Activated naive CD8-positive, alpha-beta T cell treated with anti-CD3 and anti-CD28 coated beads for 36 hours (primary cell): ENCODE data around the gene PSMD5. TPM values are rescaled to one million over a fixed set of nuclear protein-coding genes. Genes with fewer than 3 reads are reported as not detected.

ENCODE experiments used
- DNase-seq: peaks from one replicate; pipeline ENCODE4 v3.0.0; 2021
- H3K27ac Mint-ChIP-seq: one replicate; pipeline ENCODE4 v1.8.0; 2022; ENCODE audit warnings: mild to moderate bottlenecking, moderate library complexity, mixed read lengths
- H3K27me3 Mint-ChIP-seq: one replicate; pipeline ENCODE4 v1.8.0; 2022; ENCODE audit warnings: mild to moderate bottlenecking, mixed read lengths
- H3K36me3 Mint-ChIP-seq: one replicate; pipeline ENCODE4 v1.8.0; 2021; ENCODE audit warnings: mild to moderate bottlenecking, mixed read lengths
- H3K4me1 Mint-ChIP-seq: one replicate; pipeline ENCODE4 v1.8.0; 2021; ENCODE audit warnings: mixed read lengths
- H3K4me3 Mint-ChIP-seq: one replicate; pipeline ENCODE4 v1.8.0; 2022; ENCODE audit warnings: mild to moderate bottlenecking, moderate library complexity, mixed read lengths
- H3K9me3 Mint-ChIP-seq: one replicate; pipeline ENCODE4 v1.8.0; 2022; ENCODE audit warnings: mixed read lengths
- total RNA-seq, 2 experiments: library from RNA; stranded (reverse); gene quantifications; one replicate each; pipeline ENCODE4 v1.2.3, GENCODE V29; 2021

The PSMD5 gene
- total RNA-seq, 2 experiments from 2014 or later = 69.0 to 69.3 TPM

DNA sequence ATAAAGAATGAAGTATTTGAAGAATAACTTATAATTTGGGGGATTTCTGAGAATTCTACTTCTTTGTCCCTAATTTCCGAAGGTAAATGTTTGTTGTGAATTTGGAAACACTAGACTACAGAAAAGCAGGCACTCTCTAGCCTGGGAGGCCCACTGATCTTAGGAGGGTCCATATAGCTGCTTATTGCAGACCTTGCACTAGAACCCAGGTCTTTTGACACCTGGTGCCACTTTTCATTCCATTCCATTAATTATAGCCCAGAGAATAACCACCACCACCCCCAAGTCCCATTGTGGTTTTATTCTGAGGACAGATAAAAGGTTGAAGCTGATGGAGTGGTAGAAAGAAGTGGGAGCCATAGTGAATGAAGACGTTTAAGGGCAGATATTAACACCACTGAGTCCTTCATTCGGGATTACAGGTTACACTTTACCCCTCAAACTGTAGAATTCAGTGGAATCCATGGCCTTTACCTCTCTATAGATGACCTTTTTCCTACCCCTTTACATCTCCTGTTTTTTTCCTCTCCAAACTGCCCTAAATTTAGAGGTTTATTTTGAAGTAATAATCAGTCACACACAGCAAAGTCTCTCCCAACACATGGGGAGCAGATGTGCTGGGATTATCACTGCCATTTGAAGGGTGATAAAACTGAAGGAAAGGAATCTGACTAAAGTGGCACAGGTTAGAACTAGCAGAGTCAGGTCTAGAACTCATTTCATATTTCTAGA, 12.0 kb upstream of the PSMD5 start:
- Mint-ChIP-seq H3K36me3 (peaks cover 26% of the 10 kb centered on the region), H3K4me3 (no peak overlapping the region), H3K27me3 (no peaks in the 10 kb centered on the region), H3K4me1 (peaks cover 10% of the 10 kb centered on the region), H3K27ac (peak overlapping the region; percentile 22), H3K9me3 (no peaks in the 10 kb centered on the region)
- no peak for DNase-seq

GRCh38 chr9:120853198-120853597, 10.5 kb upstream of the PSMD5 start:
- Mint-ChIP-seq H3K4me3 (no peak overlapping the region), H3K4me1 (peaks cover 16% of the 10 kb centered on the region), H3K36me3 (peaks cover 18% of the 10 kb centered on the region), H3K27ac (no peak overlapping the region), H3K27me3 (no peaks in the 10 kb centered on the region), H3K9me3 (no peaks in the 10 kb centered on the region)
- no peak for DNase-seq

DNA sequence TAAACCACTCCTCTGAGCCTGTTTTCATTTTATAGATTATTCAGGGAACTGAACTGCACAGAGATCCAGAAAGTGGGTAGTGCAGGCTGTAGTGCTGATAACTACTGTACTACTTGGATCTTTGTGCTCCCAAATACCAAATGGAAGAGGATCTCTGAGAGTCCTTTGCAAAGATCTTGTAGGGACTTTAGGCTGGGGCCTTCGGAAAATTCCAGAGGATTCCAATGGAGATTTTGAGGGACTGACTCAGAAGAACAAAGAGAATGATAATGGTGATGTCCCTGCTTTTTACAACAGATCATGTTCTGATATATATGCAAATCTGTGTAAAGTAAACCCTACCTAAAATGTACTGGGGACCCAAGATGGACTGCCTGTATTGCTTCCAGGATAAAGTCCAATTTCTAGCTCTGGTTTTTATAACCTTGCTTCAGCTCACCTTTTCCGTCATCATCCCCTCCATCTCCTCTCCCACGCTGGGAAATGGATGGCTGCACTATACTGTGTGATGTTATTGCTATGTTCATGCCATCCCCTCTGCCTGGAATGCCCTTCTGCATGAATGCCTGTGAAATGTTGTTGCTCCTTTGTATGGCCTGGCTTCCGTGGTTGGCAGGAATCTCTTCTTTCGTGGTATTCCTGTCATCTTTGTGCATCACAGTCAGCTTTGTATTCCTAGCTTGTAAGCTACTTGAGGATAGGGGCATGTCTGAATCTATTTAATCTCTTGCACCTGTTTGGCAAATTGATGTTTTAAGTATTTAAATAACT, 9.7 kb upstream of the PSMD5 start:
- no peaks in the 10 kb centered on the region for H3K27me3 Mint-ChIP-seq
- H3K9me3 Mint-ChIP-seq = no peaks in the 10 kb centered on the region
- peak overlapping the region; percentile 51 for H3K27ac Mint-ChIP-seq
- DNase-seq = no peak
- H3K4me3 Mint-ChIP-seq = no peak overlapping the region
- H3K4me1 Mint-ChIP-seq = peaks cover 24% of the 10 kb centered on the region
- H3K36me3 Mint-ChIP-seq = peaks cover 13% of the 10 kb centered on the region

DNA sequence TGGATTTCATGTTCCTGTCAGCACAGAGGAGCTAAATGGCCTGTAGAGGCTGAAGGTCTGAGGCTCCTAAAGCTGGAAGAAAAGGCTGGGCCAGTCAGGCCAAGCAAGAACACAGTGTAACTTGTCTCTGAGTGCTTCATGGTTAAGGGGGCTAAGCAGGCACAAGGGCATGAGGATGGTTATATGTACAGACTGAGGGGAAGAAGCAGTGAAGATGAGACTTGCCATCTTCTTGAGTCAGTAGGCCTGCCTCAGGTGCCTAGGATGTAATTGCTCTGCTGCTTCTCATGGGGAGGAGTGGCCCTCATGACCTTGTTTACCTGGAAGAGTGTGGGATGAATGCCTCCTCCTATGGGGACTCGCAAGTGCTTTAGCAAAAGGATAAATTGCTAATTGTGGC, 8.7 kb upstream of the PSMD5 start:
- peaks cover 10% of the 10 kb centered on the region for H3K36me3 Mint-ChIP-seq
- peak overlapping the region; percentile 30 for H3K27ac Mint-ChIP-seq
- H3K4me1 Mint-ChIP-seq = peaks cover 30% of the 10 kb centered on the region
- no peak overlapping the region for H3K4me3 Mint-ChIP-seq
- no peaks in the 10 kb centered on the region for H3K9me3 Mint-ChIP-seq
- DNase-seq = no peak
- H3K27me3 Mint-ChIP-seq = no peaks in the 10 kb centered on the region

DNA sequence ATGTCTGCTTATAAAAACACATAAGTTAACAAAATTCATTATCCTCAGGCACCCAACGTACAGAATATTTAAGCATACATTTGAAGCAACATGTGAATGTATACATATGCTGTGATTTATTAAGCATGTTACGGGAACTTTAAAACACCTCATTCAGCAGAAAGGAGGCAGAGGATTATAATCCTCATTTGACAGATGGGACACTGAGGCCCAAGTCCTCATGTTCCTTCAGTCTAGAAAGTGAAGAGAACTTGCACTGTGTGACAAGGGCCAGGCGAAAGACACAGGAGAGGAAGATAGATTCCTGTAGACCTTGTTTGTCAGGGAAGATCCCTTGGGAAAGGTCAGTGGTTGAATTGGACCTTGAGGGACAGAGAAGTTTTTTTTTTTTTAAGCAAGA, 7.6 kb upstream of the PSMD5 start:
- no peak for DNase-seq
- Mint-ChIP-seq H3K9me3 (no peaks in the 10 kb centered on the region), H3K27ac (no peak overlapping the region), H3K4me1 (peaks cover 41% of the 10 kb centered on the region), H3K4me3 (no peak overlapping the region), H3K27me3 (no peaks in the 10 kb centered on the region), H3K36me3 (peaks cover 14% of the 10 kb centered on the region)

- Mint-ChIP-seq H3K27ac (peak overlapping the region; percentile 94), H3K4me3 (no peak overlapping the region), H3K27me3 (no peaks in the 10 kb centered on the region), H3K9me3 (peaks cover 5% of the 10 kb centered on the region), H3K4me1 (peaks cover 62% of the 10 kb centered on the region), H3K36me3 (peaks cover 27% of the 10 kb centered on the region)
- DNase-seq = no peak
These were observed 4.2 kb upstream of the PSMD5 start for GRCh38 chr9:120846906-120847305.

DNA sequence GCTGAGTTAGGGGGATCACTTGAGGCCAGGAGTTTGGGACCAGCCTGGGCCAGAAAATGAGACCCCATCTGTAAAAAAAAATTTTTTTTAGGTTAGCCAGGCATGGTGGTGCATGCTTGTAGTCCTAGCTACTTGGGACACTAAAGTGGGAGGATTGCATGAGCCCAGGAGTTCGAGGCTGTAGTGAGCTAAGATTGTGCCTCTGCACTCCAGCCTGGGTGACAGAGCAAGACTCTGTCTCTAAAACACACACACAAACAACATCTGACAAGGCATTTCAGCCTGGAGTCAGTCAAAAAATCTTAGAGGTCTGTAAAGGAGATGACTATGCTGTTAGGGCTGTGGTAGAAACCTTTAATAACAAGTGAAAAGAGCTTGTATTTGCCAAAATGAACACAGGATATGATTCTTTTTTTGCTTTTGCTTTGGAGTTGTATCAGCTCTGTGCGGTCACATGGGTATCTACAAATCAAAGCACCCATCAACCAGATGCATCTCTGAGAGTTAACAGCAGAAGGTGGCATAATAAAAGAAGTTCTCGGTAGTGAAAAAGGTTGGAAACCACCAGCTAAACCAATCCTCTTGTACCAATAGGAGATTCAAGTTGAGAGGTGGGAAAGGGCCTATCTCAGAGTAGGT, 3.6 kb upstream of the PSMD5 start:
- no peak for DNase-seq
- Mint-ChIP-seq H3K27ac (peak overlapping the region; percentile 94), H3K4me1 (peaks cover 63% of the 10 kb centered on the region), H3K27me3 (no peaks in the 10 kb centered on the region), H3K4me3 (peak overlapping the region; percentile 93), H3K36me3 (peaks cover 29% of the 10 kb centered on the region), H3K9me3 (peaks cover 5% of the 10 kb centered on the region)

GRCh38 chr9:120845255-120845654, 2.5 kb upstream of the PSMD5 start:
- H3K27ac Mint-ChIP-seq = peak overlapping the region; percentile 94
- H3K4me3 Mint-ChIP-seq = peak overlapping the region; percentile 93
- H3K36me3 Mint-ChIP-seq = peaks cover 37% of the 10 kb centered on the region
- H3K9me3 Mint-ChIP-seq = peaks cover 5% of the 10 kb centered on the region
- H3K4me1 Mint-ChIP-seq = peaks cover 64% of the 10 kb centered on the region
- no peaks in the 10 kb centered on the region for H3K27me3 Mint-ChIP-seq
- peak; percentile 60 for DNase-seq

DNA sequence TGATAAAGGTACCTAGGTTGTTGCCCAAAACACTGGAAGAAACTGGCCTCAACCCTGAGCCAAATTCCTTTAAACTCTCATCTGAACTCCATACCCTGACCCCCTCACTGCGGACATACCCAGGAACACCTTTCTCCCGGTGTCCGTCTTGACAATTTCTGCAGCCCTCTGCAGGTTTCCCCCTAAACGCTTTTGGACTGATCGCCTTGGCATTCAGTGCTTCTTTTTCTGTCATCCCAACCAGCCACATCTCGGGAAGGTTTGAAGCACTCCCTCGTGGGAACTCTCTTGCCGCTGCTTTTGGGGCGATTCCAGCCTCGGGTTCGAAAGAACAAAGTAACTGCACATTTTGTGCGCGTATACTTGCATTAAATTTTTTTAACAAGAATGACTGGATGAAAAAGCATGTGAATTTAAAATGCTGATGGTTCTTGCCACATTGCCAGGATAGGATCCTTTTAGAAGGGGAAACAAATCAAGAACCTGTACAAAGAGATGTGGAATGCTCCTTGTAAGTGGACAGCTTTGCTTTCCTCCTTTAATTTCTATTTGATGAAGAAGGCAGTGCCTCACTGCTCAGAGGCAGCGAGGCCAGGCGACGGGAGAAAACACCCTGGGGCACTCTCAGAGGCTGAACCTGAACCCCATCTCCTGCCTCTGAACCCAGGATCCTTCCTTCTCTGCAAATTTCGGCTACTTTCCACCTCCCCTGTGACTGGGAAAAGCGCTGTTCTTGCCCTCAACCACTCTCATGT, 615 bp downstream of the PSMD5 start:
- H3K36me3 Mint-ChIP-seq = peaks cover 58% of the 10 kb centered on the region
- DNase-seq = no peak

DNA sequence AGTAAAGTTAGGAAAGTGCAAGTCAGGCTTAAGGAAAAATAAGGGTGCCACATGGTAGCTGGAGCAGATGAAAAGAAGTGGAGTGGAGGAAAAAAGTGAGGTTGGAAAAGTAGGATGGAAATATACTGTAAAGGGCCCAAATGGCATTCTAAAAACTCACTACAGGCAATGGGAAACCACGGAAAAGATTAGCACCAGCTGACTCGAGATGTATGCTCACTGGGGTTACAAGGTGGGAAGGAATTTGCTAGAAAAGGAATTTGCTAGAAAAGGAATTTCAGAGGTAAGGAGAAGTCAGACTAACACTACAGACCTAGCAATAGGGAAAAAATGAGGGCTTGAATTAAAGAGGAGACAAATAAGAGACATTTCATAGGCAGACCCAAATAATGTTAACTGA, 3.6 kb downstream of the PSMD5 start:
- Mint-ChIP-seq H3K36me3 (peaks cover 57% of the 10 kb centered on the region), H3K27ac (peak overlapping the region; percentile 57), H3K4me1 (peaks cover 41% of the 10 kb centered on the region), H3K4me3 (peak overlapping the region; percentile 33), H3K27me3 (no peaks in the 10 kb centered on the region), H3K9me3 (peaks cover 4% of the 10 kb centered on the region)
- no peak for DNase-seq

More for the DNA sequence above, 615 bp downstream of the PSMD5 start:
- Mint-ChIP-seq H3K27ac (peak overlapping the region; percentile 94), H3K4me1 (peaks cover 68% of the 10 kb centered on the region), H3K27me3 (no peaks in the 10 kb centered on the region), H3K4me3 (peak overlapping the region; percentile 93), H3K9me3 (peaks cover 5% of the 10 kb centered on the region)

DNA sequence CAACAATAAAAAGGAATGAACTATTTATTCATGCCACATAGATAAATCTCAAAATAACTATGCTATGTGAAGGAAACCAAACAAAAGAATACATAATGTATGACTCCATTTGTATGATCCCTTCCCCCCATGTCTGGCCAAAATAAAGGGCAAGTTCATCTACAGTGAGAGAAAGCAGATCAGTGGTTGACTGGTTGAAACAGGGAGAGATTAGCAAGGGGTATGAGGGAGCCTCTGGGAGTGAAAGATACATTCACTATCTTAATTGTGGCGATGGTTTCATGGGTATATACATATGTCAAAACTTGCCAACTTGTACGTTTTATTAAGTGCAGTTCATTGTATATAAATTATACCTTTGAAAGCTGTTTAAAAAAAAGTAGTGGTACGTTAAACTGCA, 4.8 kb downstream of the PSMD5 start:
- DNase-seq = no peak
- H3K9me3 Mint-ChIP-seq = no peaks in the 10 kb centered on the region
- H3K27ac Mint-ChIP-seq = peak overlapping the region; percentile 3
- peaks cover 56% of the 10 kb centered on the region for H3K36me3 Mint-ChIP-seq
- no peak overlapping the region for H3K4me3 Mint-ChIP-seq
- peaks cover 35% of the 10 kb centered on the region for H3K4me1 Mint-ChIP-seq
- H3K27me3 Mint-ChIP-seq = no peaks in the 10 kb centered on the region

DNA sequence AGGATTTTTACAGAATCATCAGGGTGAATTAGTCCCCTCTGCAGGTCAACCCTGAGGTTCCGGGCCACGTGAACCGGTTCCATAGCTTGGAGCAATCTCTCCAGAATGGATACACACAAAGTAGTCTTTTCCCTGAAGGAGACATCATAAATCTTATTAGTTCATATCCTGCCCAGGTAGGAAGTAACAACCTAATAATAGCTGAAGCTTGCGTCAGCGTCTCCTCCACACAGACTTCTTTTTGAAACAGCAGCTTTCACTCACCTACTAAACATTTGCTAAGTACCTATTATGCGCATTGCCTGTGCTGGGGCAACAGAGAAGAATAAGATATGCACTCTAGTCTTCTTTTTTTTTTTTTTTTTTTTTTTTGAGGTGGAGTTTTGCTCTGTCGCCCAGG, 9.4 kb downstream of the PSMD5 start:
- no peaks in the 10 kb centered on the region for H3K27me3 Mint-ChIP-seq
- H3K9me3 Mint-ChIP-seq = no peaks in the 10 kb centered on the region
- peaks cover 19% of the 10 kb centered on the region for H3K4me1 Mint-ChIP-seq
- DNase-seq = no peak
- H3K36me3 Mint-ChIP-seq = peaks cover 46% of the 10 kb centered on the region
- no peak overlapping the region for H3K4me3 Mint-ChIP-seq
- H3K27ac Mint-ChIP-seq = no peak overlapping the region

- no peak for DNase-seq
- no peaks in the 10 kb centered on the region for H3K9me3 Mint-ChIP-seq
- no peak overlapping the region for H3K4me3 Mint-ChIP-seq
- no peaks in the 10 kb centered on the region for H3K27me3 Mint-ChIP-seq
- H3K36me3 Mint-ChIP-seq = peaks cover 47% of the 10 kb centered on the region
- H3K4me1 Mint-ChIP-seq = peaks cover 16% of the 10 kb centered on the region
- no peak overlapping the region for H3K27ac Mint-ChIP-seq
These were observed 9.9 kb downstream of the PSMD5 start for GRCh38 chr9:120832807-120833206.

- H3K4me1 Mint-ChIP-seq = peaks cover 10% of the 10 kb centered on the region
- no peak for DNase-seq
- H3K4me3 Mint-ChIP-seq = no peak overlapping the region
- H3K27me3 Mint-ChIP-seq = no peaks in the 10 kb centered on the region
- H3K36me3 Mint-ChIP-seq = peaks cover 48% of the 10 kb centered on the region
- no peaks in the 10 kb centered on the region for H3K9me3 Mint-ChIP-seq
- no peak overlapping the region for H3K27ac Mint-ChIP-seq
These were observed 11.9 kb downstream of the PSMD5 start for GRCh38 chr9:120830865-120831264.

- no peak overlapping the region for H3K27ac Mint-ChIP-seq
- no peak for DNase-seq
These were observed 12.6 kb downstream of the PSMD5 start for GRCh38 chr9:120830151-120830550.

More at GRCh38 chr9:120830151-120830550, 12.6 kb downstream of the PSMD5 start:
- Mint-ChIP-seq H3K27me3 (no peaks in the 10 kb centered on the region), H3K4me3 (no peak overlapping the region), H3K4me1 (peaks cover 10% of the 10 kb centered on the region), H3K9me3 (no peaks in the 10 kb centered on the region), H3K36me3 (peaks cover 47% of the 10 kb centered on the region)
